HL-60 (cell line): ENCODE results near the gene IMP3.

Experiments
- DNase-seq, 2 experiments: peaks; one replicate each; pipeline ENCODE4 v3.0.0-alpha.2; 2010 to 2020; ENCODE audit warnings: low read depth in 1 of 2, low spot score in 1 of 2
- H3K27ac ChIP-seq: fragments of 250-450 bp; sonication (Bioruptor Pico); replicated peaks from 2 replicates; pipeline ENCODE4 v1.5.1; 2020; ENCODE audit warnings: mild to moderate bottlenecking, moderate library complexity
- H3K27me3 ChIP-seq: fragments of 250-450 bp; sonication (Bioruptor Pico); 2 replicates; pipeline ENCODE4 v1.5.1; 2021; ENCODE audit warnings: mild to moderate bottlenecking, moderate library complexity; ENCODE audit not compliant: insufficient read depth, poor library complexity, severe bottlenecking
- H3K4me3 ChIP-seq: replicated peaks from 2 replicates; pipeline ENCODE4 v1.5.1; 2011; ENCODE audit warnings: mild to moderate bottlenecking, control low read depth, low read length; ENCODE audit not compliant: insufficient read depth
- CTCF ChIP-seq: IDR thresholded peaks from one replicate; pipeline ENCODE4 v1.5.1; 2011; ENCODE audit warnings: low read length, control low read depth, inconsistent platforms; ENCODE audit not compliant: insufficient read depth
- GABPA ChIP-seq: IDR thresholded peaks from 2 replicates; pipeline ENCODE4 v1.6.1; 2012; ENCODE audit warnings: low read depth
- POLR2AphosphoS5 ChIP-seq: IDR thresholded peaks from 2 replicates; pipeline ENCODE4 v1.6.1; 2012; ENCODE audit warnings: low read depth
- REST ChIP-seq: IDR thresholded peaks from 2 replicates; pipeline ENCODE4 v1.6.1; 2012; ENCODE audit warnings: low read depth; ENCODE audit not compliant: insufficient replicate concordance
- SPI1 ChIP-seq: IDR thresholded peaks from 2 replicates; pipeline ENCODE4 v1.6.1; 2012; ENCODE audit warnings: low read depth, mild to moderate bottlenecking, borderline replicate concordance

Gene IMP3

GRCh38 chr15:75654201-75654907 lies 14.3 kb upstream of the IMP3 start:
- no peak for DNase-seq
- TF ChIP-seq GABPA: no peak
- TF ChIP-seq REST: no peak
- TF ChIP-seq CTCF: no peak
- no peaks in the 10 kb centered on the region for H3K27me3 ChIP-seq
- no peak overlapping the region for H3K27ac ChIP-seq
- no peak overlapping the region for H3K4me3 ChIP-seq

GRCh38 chr15:75653347-75653913 lies 13.4 kb upstream of the IMP3 start:
- TF ChIP-seq GABPA: no peak
- TF ChIP-seq REST: no peak
- no peak for TF ChIP-seq CTCF
- TF ChIP-seq POLR2AphosphoS5: no peak
- TF ChIP-seq SPI1: no peak
- Histone ChIP-seq H3K27me3 (no peaks in the 10 kb centered on the region), H3K27ac (no peak overlapping the region), H3K4me3 (no peak overlapping the region)
- no peak for DNase-seq

- TF ChIP-seq POLR2AphosphoS5 (no peak), GABPA (no peak), SPI1 (no peak), CTCF (no peak), REST (no peak)
- H3K27ac ChIP-seq: no peak overlapping the region; the same call in 1 of the 2 replicates
- H3K27me3 ChIP-seq: no peaks in the 10 kb centered on the region
- no peak for DNase-seq
- H3K4me3 ChIP-seq: no peak overlapping the region
These were observed 12.0 kb upstream of the IMP3 start for GRCh38 chr15:75651810-75652543.
